ENCODE measurements around the gene SORBS2.

GRCh38 chr4:185560316-185560715, 251.7 kb downstream of the SORBS2 start:
- TF ChIP-seq RARB (CRISPR knock-in tag; IDR thresholded peaks at IDR 0.05) (no peak), GLIS3 (CRISPR knock-in tag; IDR thresholded peaks at IDR 0.05) (no peak)

All from SK-N-SH treated with all-trans-retinoic acid at 6 μM for 48 hours (cell line).